HG02870 (cell line): Measurements from ENCODE around the gene C6orf47.
A peak's percentile ranks its signal among the peaks of the same experiment; 100 is the strongest.

Experiments used
- ATAC-seq: cut with Tn5 transposase; IDR thresholded peaks from one replicate; pipeline ENCODE4 v1.9.1; 2021; ENCODE audit warnings: mild to moderate bottlenecking, moderate library complexity; ENCODE audit not compliant: unreplicated experiment

Gene C6orf47

DNA sequence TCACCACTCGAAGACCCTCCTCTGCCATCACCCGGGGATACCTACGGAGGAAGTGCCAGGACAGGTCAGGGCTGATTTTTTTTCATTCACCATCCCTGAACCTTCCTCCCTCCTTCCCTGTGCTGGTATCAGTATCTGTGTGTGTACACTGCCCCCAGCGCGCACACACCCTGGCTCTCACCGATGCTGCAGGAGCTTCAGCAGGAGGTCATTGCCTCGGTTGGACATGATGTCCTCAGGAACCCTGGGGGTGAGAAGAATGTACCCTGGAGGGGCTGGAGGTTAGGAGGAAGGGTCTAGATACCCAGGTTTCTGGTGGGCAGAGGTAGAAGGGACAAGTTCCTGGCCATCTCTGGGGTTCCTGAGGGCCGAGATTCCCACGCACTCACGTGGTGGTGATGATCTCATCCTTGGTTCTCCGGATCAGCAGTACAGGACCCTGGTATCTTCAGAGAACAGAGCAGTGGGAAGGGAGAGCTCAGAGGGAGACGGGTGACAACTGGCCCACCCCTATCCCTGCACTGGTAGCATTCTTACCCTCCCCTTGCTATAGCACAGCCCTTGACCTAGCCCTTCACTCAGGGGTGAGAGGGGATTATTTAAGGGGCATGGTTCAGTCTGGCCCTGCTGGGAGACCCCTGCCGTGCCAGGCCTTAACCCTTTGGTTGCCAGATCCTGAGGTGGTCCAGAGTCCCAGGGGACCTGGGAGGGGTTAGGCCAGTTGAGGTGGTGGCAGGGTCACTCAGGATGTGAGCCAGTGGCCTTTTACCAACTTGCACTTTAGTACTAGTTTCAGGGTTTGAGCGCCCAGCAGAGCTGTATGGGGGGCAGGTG lies 27.5 kb upstream of the C6orf47 start:
- no peak for ATAC-seq

DNA sequence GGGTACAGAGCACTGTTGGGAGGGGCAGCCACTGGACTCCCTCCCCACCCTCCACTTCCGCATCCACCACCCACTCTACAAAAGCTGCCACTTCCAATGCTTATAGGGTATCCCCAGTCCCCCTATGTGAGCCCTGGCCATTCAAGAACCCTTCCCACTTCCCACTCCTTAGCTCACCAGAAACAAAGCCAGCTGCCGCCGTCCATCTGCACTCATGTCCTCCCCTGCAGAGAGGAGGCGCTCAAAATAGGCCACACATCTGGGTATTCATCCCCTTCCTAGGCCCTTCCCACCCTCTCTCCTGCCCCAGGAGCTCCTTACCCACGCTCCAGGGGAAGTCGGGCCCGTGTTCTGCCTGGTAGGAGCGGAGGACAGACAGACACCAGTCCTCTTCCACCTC lies 26.7 kb upstream of the C6orf47 start:
- no peak for ATAC-seq

DNA sequence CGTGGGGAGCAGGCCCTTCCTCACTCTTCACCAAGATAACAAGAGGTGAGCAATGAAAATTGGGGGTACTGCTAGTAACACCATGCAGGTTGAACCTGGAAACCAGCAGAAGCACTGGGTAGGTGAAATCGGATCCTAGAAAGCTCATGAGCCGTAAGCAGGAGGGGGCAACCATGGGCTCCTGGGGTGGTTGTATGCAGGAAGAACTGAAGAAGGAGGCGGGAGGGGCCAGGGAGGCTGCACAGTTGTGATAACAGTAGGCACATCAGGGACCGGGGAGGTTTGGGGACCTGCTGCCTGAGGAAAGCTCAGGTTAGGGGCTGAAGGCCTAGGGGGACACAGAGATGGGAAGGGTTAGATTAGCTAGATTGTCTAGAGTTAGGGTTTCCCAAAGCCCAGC lies 25.9 kb upstream of the C6orf47 start:
- no peak for ATAC-seq

DNA sequence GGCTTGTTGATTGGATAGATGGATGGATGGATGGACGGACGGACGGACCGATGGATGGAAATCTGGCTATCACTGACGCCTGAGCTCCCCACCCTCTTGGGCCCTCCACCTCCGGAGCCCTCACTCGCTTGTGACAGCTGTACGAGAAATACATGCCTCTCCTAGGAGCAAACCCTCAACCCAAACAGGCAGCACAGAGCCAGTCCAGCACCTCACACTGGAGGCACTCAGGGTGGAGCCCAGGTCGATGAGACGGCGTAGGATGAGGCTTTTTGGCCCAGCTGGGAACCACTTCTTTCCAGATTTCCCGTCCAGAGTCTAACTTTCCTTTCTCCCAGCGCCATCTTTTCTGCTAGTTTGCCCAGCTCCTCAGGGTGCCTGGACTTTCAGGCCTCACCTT lies 23.0 kb upstream of the C6orf47 start:
- no peak for ATAC-seq

GRCh38 chr6:31681135-31681671 lies 20.6 kb upstream of the C6orf47 start:
- ATAC-seq, result no peak

GRCh38 chr6:31680226-31681134 lies 19.9 kb upstream of the C6orf47 start, which contains the start of gene LY6G5C:
LY6G5C (minus strand) TSS chr6:31681067; CDS start chr6:31680373, 694 bp downstream.
- ATAC-seq, result no peak

- ATAC-seq, result no peak
Measured at GRCh38 chr6:31677955-31678354, 17.4 kb upstream of the C6orf47 start.

GRCh38 chr6:31676904-31677303 lies 16.3 kb upstream of the C6orf47 start:
- no peak for ATAC-seq

DNA sequence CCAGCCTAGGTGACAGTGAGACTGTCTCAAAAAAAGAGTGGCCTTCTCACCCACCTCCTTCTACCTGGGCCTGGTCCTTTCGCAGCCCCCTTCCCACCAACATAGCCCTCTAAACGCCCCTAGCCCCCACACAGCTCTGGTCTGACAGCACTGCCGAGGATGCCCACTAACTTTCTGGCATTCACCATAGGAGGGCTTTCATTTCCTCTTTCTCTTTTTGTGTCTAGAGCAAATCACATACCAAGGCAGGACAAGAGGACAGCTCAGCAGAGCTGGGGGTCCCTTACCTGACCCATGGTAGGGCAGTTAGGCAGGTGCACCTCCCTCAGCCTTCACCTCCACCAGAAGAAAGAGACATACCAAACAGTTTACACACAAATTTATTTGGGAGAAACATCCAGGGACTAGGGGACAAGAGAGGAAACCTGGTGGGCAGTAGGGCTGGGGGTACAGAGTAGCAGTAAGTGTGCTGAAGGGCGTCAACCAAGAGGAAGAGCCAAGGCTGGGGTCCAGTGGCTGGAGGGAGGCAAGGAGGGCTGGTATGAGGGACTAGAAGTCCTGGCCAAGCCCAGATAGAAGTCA lies 15.8 kb upstream of the C6orf47 start:
- no peak for ATAC-seq

- no peak for ATAC-seq
Measured at GRCh38 chr6:31669676-31670075, 9.1 kb upstream of the C6orf47 start, which contains the start of gene LY6G5B. LY6G5B (plus strand) TSS chr6:31669976; CDS start chr6:31670951, 975 bp downstream.

DNA sequence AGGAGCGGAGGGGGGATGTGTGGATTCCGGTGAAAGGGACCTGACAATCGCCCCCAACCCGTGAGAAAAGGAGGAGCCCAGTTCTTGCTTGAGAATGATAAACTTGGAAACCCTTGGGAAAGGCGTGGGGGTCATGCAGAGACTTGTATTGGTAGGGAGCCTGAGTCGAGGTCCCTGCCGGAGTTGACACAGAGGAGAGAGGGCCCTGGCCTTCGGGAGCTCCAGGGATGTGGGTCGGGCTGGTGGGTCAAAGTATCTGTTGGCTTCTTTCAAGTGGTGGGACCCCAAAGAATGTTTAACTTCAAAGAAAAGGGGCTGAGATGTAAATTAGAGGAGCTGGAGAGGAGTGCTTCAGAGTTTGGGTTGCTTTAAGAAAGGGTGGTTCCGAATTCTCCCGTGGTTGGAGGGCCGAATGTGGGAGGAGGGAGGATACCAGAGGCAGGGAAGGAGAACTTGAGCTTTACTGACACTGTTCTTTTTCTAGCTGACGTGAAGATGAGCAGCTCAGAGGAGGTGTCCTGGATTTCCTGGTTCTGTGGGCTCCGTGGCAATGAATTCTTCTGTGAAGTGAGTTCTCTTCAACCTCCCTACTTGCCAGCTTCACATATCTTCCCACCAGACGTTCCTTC lies 5.9 kb upstream of the C6orf47 start:
- no peak for ATAC-seq

DNA sequence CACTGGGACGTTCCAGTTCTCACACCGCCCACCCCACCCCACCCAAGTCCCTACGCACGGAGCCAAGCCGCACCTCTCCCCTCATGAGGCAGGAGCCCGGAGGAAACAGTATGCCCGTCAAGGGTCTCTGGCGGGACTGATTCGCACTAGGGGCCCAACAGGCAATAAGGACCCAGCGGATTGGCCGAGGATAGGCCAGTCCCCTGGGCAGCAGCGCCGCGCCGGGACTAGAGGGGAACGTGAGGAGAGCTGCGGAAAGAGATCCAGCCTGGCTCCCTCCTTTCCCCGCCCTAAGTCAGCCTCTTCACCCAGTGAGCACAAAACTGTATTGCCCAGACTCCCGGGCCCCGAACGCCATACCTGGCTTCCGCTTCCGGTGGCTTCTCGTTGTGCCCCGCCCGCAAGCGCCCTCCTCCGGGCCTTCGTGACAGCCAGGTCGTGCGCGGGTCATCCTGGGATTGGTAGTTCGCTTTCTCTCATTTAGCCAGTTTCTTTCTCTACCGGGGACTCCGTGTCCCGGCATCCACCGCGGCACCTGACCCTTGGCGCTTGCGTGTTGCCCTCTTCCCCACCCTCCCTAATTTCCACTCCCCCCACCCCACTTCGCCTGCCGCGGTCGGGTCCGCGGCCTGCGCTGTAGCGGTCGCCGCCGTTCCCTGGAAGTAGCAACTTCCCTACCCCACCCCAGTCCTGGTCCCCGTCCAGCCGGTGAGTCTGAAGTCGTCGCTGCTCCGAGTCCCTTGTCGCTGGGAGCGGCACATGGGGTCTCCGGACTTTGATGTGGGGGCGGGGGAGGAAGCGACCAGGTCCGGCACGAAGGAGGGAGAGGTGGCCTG lies 5.1 kb upstream of the C6orf47 start, which contains the start of gene CSNK2B:
Gene CSNK2B (plus strand): TSS at position 580 of the 836 bp plus-strand sequence. CDS start 752 bp downstream, outside the sequence.
- ATAC-seq, result peak; percentile 82

DNA sequence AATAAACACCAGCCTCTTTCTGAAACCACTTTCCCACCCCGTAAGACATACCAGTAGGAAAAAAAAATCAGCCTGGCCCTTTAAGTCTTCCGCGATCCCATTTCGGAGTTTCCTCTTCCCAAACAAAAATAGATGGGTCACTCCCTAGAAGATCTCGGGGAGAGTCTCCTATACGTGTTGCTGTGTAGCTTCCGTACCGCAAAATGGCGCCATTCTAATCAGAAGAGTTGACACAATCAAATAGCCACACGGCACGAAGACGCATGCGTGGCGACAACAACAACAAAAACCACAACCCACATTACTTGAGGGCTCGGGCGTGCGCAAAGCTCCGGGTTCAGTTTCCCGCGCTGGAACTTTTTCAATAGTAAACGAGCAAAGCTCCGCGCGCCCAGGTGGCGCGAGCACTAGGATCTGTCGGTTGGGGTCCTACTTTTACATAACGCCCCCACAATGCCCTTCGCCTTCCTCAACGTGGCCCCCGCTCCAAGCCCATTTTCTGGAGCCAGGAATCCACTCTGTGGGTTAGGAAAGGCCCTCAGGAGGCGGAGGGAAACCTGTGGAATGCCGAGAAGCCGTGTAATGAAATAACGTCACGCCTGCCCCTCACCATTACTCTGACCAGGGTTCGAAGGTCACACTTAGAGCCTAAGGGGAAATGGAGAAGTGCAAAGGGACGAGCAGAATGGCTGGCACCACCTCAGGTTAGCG lies 4.4 kb upstream of the C6orf47 start, which contains the start of gene GPANK1:
Gene GPANK1 (minus strand): TSS at position 208 of the 711 bp plus-strand sequence. CDS start 519 bp downstream, outside the sequence.
- peak; percentile 35 for ATAC-seq

DNA sequence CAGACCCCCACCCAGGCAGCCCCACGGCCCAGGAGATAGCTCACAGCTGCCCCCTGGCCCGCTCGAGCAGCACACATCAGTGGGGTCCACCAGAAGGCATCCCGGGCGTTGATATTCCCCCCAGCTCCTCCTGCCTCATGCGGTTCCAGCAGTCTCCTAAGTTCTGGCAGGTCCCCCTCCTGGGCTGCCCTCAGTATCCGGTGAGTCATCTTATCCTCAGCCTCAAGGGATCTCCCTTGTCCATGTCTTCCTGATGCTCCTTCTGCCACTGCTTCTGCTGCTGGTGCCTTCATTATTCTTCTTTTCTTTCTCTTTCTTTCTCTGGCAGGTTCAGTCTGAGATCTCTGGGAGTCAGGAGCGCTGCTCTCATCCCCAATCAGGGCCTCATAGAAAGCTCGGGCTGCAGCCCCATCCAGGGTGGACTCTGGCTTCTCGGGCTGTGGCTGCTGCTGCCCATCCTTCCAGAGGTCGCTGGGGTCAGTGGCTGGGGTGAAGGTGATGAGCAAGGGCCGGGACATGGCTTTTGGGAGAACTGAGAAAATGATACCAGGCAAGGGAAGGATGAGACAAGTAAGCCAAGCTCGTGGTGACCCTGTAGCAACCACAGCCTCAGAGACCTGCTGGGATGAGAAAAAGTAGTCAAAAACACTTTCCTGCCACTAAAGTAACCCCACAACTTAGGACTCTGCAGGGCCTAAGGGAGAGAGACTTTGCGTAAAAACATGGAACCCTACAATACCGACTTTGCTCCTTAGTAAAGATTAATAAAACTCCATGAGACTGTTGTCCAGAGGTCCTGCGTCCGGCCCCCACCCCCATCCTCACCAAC lies 3.6 kb upstream of the C6orf47 start:
- ATAC-seq, result no peak

- ATAC-seq, result no peak
Measured at GRCh38 chr6:31663126-31663960, 2.8 kb upstream of the C6orf47 start.

- no peak for ATAC-seq
Measured at GRCh38 chr6:31662124-31662723, 1.6 kb upstream of the C6orf47 start.
